KMS-11 (cell line): ENCODE results near the gene ATE1.
"Not testable (repeated sequence)": the region's sequence is repeated elsewhere in the genome, so short reads cannot be mapped to it uniquely, and the experiment has no call there.

Experiments used
- H2AFZ ChIP-seq: fragments of 200-600 bp; sonication (generic); 2 replicates; pipeline ENCODE4 v1.6.1; 2016; ENCODE audit warnings: antibody characterized with exemption, mixed run types, low read depth
- H3K27ac ChIP-seq: fragments of 200-600 bp; sonication (generic); 2 replicates; pipeline ENCODE4 v1.6.1; 2016; ENCODE audit warnings: mild to moderate bottlenecking, mixed run types
- H3K27me3 ChIP-seq: fragments of 200-600 bp; sonication (generic); 2 replicates; pipeline ENCODE4 v1.6.1; 2017; ENCODE audit warnings: mild to moderate bottlenecking, low read depth, mixed run types, moderate library complexity; ENCODE audit not compliant: insufficient read depth
- H3K36me3 ChIP-seq: fragments of 200-600 bp; sonication (generic); 2 replicates; pipeline ENCODE4 v1.6.1; 2017; ENCODE audit warnings: mild to moderate bottlenecking, mixed run types; ENCODE audit not compliant: insufficient read depth
- H3K4me1 ChIP-seq: fragments of 200-600 bp; sonication (generic); 2 replicates; pipeline ENCODE4 v1.6.1; 2016; ENCODE audit warnings: mild to moderate bottlenecking, low read depth, mixed run types; ENCODE audit not compliant: poor library complexity, severe bottlenecking
- H3K4me2 ChIP-seq: fragments of 200-600 bp; sonication (generic); 2 replicates; pipeline ENCODE4 v1.7.0; 2016; ENCODE audit warnings: mild to moderate bottlenecking, mixed run types
- H3K4me3 ChIP-seq: fragments of 200-600 bp; sonication (generic); IDR thresholded peaks from 2 replicates; pipeline ENCODE4 v1.6.1; 2017; ENCODE audit warnings: low read depth, low read length, mixed read lengths; ENCODE audit not compliant: insufficient read depth
- H3K79me2 ChIP-seq: fragments of 200-600 bp; sonication (generic); 2 replicates; pipeline ENCODE4 v1.6.1; 2016; ENCODE audit warnings: low read depth, mixed run types; ENCODE audit not compliant: insufficient read depth
- H3K9ac ChIP-seq: fragments of 200-600 bp; sonication (generic); 2 replicates; pipeline ENCODE4 v1.6.1; 2016; ENCODE audit warnings: mild to moderate bottlenecking, mixed run types
- H4K20me1 ChIP-seq: fragments of 200-600 bp; sonication (generic); 2 replicates; pipeline ENCODE4 v1.6.1; 2016; ENCODE audit warnings: mild to moderate bottlenecking, mixed run types; ENCODE audit not compliant: insufficient read depth
- TF ChIP-seq, protein P1 (sequence below): fragments of 200-600 bp; sonication (generic); conservative IDR thresholded peaks from 2 replicates; pipeline ENCODE4 v1.6.1; 2017; ENCODE audit warnings: low read depth, mild to moderate bottlenecking, antibody characterized with exemption, low read length, moderate library complexity, mixed read lengths

ATE1 gene

DNA sequence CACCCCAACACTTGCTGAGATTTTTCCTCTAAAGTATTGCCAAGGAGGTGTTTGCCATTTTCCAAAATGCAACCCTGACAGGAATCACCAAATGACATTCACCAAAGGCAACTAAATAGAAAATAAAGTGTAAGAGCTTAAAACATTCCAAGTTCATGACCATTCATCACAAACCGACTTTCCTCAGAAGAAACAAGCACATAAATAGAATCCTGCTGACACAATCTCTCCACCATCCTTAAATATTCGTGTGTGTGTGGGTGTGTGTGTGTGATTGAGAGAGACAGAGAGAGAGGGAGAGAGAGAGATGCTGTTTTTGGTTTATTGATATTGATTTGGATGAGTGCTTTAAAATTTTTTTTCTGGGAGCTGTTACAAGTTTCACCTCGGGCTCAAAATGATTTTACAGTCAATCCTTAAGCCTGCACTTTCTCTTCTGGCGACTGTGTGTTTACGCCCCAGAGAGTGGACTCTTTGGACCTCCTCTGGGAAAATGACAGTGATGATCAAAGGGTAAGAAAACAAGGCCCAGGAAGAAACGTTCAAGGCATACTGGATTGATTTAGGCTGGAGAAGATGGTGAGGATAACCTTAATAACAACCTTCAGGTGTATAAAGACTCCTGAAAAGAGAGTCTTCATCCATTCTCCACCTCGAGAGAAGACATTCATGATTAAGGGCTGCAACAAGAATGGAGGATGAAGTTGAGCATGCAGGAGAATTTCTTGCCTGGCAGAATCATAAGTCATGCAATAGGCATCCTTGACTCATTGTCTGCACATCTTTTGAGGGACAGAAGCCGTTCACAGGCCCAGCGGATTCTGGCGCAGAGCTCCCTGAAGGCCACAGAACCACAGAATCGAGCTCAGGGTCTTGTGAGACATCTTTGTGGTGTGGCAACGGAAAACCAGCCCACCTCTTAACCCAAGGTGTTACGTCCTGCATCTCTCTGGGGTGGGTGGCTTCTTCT lies 225.2 kb downstream of the ATE1 start:
- Histone ChIP-seq H3K27me3 (no peaks in the 10 kb centered on the region), H3K4me3 (no peak overlapping the region), H3K79me2 (no peaks in the 10 kb centered on the region), H3K36me3 (no peaks in the 10 kb centered on the region), H3K4me2 (no peak overlapping the region), H4K20me1 (no peaks in the 10 kb centered on the region), H2AFZ (no peak overlapping the region), H3K27ac (no peak overlapping the region), H3K9ac (no peak overlapping the region), H3K4me1 (no peaks in the 10 kb centered on the region)
- TF ChIP-seq, protein P1, sequence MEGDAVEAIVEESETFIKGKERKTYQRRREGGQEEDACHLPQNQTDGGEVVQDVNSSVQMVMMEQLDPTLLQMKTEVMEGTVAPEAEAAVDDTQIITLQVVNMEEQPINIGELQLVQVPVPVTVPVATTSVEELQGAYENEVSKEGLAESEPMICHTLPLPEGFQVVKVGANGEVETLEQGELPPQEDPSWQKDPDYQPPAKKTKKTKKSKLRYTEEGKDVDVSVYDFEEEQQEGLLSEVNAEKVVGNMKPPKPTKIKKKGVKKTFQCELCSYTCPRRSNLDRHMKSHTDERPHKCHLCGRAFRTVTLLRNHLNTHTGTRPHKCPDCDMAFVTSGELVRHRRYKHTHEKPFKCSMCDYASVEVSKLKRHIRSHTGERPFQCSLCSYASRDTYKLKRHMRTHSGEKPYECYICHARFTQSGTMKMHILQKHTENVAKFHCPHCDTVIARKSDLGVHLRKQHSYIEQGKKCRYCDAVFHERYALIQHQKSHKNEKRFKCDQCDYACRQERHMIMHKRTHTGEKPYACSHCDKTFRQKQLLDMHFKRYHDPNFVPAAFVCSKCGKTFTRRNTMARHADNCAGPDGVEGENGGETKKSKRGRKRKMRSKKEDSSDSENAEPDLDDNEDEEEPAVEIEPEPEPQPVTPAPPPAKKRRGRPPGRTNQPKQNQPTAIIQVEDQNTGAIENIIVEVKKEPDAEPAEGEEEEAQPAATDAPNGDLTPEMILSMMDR, result no peak

DNA sequence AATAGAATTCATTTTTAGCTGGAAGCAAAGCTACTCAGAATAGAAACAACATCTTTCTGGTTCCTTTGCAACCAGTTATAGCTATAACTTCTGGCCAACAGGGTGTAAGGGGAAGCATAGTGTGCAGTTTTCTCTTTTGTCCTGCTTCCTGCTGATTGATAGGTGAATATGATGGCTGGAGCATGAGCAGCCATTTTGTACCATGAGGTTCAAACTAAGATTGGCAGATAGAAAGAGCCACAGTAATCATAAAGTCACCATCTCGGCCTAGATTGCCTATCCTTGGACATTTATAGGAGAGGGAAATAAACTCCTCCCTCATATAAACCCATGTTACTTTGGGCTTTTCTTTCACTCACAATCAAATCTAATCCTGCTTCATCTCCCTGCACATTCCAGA lies 227.4 kb downstream of the ATE1 start:
- no peaks in the 10 kb centered on the region for H3K27me3 ChIP-seq
- H3K4me3 ChIP-seq, result no peak overlapping the region
- H3K79me2 ChIP-seq, result no peaks in the 10 kb centered on the region
- H3K4me2 ChIP-seq, result no peak overlapping the region
- no peak overlapping the region for H2AFZ ChIP-seq
- H3K4me1 ChIP-seq, result no peaks in the 10 kb centered on the region
- no peaks in the 10 kb centered on the region for H4K20me1 ChIP-seq
- H3K36me3 ChIP-seq, result no peaks in the 10 kb centered on the region
- TF ChIP-seq, protein P1, result no peak
- H3K9ac ChIP-seq, result no peak overlapping the region
- no peak overlapping the region for H3K27ac ChIP-seq

- H3K4me2 ChIP-seq, H4K20me1 ChIP-seq, H3K27me3 ChIP-seq, H3K9ac ChIP-seq, H3K4me1 ChIP-seq, H2AFZ ChIP-seq, H3K4me3 ChIP-seq, H3K27ac ChIP-seq, H3K79me2 ChIP-seq, H3K36me3 ChIP-seq: not testable (repeated sequence)
Observed at GRCh38 chr10:121699703-121700102, 228.1 kb downstream of the ATE1 start.

DNA sequence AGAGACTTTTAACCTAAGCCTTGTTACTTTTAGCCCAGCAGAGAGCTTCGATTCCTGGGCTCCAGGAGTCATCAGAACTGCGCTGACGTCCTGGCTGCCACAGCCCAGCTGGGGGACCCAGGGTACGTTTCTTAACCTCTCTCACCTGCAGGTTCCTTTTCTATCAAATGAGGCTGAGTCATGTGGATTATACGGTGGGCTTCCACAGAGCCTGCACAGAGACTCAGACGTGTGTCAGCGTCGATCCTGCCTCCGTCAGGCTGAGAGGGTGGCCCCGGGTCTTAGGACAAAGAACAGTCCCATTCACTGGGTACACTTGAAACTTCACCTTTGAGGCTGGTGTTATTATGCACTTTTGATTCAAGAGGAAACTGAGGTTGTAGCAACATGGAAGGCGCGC lies 228.9 kb downstream of the ATE1 start:
- no peak overlapping the region for H3K9ac ChIP-seq
- no peak overlapping the region for H3K4me2 ChIP-seq
- no peaks in the 10 kb centered on the region for H3K27me3 ChIP-seq
- H2AFZ ChIP-seq, result no peak overlapping the region
- H3K36me3 ChIP-seq, result no peaks in the 10 kb centered on the region
- H3K4me1 ChIP-seq, result no peaks in the 10 kb centered on the region
- no peak overlapping the region for H3K27ac ChIP-seq
- TF ChIP-seq, protein P1, result no peak
- H3K79me2 ChIP-seq, result no peaks in the 10 kb centered on the region
- H3K4me3 ChIP-seq, result no peak overlapping the region
- no peaks in the 10 kb centered on the region for H4K20me1 ChIP-seq

DNA sequence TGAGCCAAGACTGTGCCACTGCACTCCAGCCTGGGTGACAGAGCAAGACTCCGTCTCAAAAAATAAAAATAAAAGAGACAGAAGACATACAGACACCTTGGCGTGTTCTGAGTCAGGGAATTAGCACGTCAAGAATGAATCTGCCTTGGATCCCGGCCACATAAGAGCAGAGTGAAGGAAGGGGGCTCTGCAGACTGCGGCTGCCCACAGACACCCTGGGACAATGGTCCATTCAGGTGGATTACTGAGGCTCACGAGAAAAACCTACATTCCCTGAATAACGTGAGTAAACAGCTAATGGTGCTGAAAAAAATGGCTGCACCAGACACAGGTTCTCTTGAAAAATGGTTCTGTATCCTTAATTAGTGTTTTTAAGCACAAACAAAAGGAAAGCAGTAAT lies 229.5 kb downstream of the ATE1 start:
- H3K4me3 ChIP-seq, result no peak overlapping the region

More for the DNA sequence above, 229.5 kb downstream of the ATE1 start:
- Histone ChIP-seq H3K27me3 (no peaks in the 10 kb centered on the region), H4K20me1 (no peaks in the 10 kb centered on the region), H3K79me2 (no peaks in the 10 kb centered on the region), H3K4me2 (no peak overlapping the region), H3K4me1 (no peaks in the 10 kb centered on the region), H3K27ac (no peak overlapping the region), H2AFZ (no peak overlapping the region), H3K36me3 (no peaks in the 10 kb centered on the region), H3K9ac (no peak overlapping the region)
- TF ChIP-seq, protein P1, result no peak
